ENCODE measurements around the gene C16orf90.

DNA sequence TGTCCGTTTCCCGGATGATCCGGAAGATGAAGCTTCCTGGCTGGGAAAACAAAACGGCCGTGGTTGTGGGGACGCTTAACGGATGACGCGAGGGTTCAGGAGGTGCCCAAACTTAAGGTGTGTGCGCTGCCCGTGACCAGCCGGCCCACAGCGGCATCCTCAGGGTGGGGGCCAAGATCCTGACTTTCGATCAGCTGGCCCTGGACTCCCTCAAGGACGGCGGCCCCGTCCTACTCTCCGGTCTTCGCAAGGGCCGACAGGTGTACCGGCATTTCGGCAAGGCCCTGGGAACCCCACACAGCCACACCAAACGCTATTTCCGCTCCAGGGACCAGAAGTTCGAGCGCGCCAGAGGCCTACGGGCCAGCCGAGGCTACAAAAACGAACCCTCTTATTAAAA, 1.1 kb upstream of the C16orf90 start:
- TF ChIP-seq, protein P1, sequence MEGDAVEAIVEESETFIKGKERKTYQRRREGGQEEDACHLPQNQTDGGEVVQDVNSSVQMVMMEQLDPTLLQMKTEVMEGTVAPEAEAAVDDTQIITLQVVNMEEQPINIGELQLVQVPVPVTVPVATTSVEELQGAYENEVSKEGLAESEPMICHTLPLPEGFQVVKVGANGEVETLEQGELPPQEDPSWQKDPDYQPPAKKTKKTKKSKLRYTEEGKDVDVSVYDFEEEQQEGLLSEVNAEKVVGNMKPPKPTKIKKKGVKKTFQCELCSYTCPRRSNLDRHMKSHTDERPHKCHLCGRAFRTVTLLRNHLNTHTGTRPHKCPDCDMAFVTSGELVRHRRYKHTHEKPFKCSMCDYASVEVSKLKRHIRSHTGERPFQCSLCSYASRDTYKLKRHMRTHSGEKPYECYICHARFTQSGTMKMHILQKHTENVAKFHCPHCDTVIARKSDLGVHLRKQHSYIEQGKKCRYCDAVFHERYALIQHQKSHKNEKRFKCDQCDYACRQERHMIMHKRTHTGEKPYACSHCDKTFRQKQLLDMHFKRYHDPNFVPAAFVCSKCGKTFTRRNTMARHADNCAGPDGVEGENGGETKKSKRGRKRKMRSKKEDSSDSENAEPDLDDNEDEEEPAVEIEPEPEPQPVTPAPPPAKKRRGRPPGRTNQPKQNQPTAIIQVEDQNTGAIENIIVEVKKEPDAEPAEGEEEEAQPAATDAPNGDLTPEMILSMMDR (IDR thresholded peaks at IDR 0.05), result no peak
- TF ChIP-seq POLR2A (IDR thresholded peaks at IDR 0.05), result no peak
